GM10847 (cell line): Measurements from ENCODE around the gene ADAMTS16.

Experiments used
- POLR2A ChIP-seq: IDR thresholded peaks from 2 replicates; pipeline ENCODE4 v1.6.1; 2011; ENCODE audit not compliant: insufficient read length; ENCODE audit errors: extremely low read depth

ADAMTS16 gene, protein sequence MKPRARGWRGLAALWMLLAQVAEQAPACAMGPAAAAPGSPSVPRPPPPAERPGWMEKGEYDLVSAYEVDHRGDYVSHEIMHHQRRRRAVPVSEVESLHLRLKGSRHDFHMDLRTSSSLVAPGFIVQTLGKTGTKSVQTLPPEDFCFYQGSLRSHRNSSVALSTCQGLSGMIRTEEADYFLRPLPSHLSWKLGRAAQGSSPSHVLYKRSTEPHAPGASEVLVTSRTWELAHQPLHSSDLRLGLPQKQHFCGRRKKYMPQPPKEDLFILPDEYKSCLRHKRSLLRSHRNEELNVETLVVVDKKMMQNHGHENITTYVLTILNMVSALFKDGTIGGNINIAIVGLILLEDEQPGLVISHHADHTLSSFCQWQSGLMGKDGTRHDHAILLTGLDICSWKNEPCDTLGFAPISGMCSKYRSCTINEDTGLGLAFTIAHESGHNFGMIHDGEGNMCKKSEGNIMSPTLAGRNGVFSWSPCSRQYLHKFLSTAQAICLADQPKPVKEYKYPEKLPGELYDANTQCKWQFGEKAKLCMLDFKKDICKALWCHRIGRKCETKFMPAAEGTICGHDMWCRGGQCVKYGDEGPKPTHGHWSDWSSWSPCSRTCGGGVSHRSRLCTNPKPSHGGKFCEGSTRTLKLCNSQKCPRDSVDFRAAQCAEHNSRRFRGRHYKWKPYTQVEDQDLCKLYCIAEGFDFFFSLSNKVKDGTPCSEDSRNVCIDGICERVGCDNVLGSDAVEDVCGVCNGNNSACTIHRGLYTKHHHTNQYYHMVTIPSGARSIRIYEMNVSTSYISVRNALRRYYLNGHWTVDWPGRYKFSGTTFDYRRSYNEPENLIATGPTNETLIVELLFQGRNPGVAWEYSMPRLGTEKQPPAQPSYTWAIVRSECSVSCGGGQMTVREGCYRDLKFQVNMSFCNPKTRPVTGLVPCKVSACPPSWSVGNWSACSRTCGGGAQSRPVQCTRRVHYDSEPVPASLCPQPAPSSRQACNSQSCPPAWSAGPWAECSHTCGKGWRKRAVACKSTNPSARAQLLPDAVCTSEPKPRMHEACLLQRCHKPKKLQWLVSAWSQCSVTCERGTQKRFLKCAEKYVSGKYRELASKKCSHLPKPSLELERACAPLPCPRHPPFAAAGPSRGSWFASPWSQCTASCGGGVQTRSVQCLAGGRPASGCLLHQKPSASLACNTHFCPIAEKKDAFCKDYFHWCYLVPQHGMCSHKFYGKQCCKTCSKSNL

DNA sequence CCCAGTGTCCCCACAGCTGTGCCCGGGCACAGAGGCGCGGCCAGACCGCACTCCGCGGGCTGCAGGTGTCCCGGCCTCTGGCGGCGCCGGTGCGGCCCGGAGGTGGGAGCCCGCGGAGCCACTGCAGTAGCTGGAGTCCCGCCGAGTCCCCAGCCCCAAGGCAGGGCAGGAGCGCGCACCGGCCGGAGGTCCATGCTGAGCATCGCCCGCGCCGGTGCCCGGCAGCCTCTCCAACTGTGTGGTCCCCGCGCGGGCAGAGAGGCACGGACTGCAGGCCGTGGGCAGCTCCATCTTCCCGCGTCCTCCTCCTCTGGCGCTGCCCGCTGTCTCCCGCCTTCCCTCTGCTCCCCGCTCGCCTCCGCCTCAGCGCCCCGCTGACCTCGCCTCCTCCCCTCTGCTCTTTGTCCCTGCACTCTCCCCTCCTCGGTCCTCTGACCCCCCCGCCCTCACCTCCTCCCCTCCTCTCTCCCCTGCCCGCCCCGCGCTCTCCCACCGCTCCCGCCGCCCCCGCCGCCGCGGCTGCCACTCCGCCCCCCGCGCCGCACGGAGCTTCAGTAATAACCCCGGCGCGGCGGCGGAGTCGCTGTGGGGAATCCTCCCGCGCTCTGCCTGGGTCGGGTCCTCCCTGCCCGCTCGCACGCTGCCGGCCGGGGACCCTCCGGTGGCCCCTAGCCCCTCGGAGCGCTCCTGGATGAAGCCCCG lies at the start of gene ADAMTS16:
Gene ADAMTS16, plus strand, starts transcription at position 554 of the 702 bp plus-strand sequence. Its CDS starts 138 bp downstream, at position 692.
- no peak for TF ChIP-seq POLR2A

DNA sequence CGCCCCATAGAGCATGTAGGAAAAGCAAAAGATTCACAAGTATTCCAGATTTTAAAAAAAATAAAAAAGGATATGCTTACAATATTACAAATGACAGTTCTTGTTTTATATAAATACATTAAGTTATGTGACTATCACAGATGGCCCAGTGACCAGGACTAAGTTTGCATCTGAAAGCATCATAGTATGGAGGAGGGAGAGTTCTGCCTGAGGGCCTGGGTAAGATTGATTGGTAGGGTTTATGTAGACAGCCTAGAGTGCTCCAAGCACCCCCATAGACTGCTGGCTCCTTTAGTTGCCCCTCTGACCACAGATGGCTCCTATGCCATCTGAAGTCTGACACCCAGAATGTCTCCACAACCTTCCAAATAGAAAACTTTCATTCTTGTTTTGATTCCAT lies 48.0 kb upstream of the ADAMTS16 start:
- TF ChIP-seq POLR2A = no peak

DNA sequence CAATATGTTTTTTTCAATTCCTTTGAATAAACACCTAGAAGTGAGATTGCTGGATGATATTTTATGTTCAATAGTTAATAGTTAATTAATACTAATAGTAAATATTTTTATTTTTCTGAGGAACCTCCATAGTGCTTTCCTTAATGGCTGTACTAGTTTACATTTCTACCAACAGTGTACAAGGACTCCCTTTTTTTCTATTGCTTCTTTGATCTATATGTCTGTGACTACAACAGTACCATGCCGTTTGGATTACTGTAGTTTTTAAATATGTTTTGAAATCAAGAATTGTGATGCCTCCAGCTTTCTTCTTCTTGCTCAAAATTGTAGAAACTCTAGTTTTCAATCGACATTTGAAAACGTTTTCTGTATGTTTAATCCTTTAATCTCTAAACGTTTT lies 39.5 kb upstream of the ADAMTS16 start:
- no peak for TF ChIP-seq POLR2A

DNA sequence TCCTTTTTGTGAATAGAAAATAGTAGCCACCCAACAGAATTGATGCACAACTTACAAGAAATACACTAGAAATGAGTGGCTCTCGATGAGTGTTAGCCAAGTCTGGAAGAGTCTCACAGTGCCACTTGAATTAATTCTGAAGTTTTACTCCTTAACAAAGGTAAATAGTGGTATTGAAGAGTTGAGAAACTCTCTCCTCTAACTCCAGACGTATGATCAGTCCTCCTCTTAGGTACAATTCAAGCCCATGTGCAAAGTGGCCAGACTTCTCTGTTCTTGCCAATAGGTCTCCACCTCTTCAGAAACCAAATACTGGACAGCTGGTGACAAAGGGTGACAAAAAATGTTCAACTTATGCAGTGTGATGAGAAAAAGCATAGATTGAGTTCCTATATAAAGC lies 38.5 kb upstream of the ADAMTS16 start:
- TF ChIP-seq POLR2A = no peak

DNA sequence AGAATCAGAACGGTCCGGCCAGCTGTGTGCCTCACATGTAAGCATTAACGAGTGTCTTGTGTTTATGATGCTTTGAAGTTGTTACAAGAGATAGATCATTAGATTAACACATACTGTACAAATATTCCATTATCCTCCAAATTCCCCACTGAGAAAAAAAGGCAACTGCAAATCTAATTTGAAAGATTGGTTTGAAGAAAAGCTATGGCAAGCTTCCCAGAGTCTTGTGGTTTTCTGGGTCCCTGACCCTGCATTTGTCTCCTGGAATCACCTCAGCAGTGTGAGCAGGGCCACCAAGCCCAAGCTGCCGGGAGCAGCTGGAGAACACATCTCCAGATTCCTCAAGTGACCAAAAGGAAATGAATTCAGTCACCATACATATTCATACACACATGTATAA lies 36.9 kb upstream of the ADAMTS16 start:
- no peak for TF ChIP-seq POLR2A

DNA sequence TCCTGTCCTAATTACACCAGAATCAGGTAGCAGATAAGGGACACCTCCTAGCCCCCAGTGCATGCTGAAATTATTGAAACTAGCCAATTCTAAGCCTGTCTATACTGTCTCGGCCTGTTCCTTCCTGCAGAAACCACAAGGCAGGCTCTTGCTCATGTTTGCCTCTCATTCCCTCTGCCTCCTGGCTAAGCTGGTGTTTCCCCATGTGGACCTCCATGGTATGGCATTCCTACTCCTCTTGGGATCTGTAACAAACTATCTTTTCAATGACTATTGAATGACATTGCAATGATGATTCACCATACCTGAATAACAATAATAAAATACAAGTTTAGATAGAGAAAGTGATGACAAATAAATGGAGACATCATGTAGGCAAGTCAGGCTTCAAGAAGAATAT lies 35.6 kb upstream of the ADAMTS16 start:
- TF ChIP-seq POLR2A = no peak

DNA sequence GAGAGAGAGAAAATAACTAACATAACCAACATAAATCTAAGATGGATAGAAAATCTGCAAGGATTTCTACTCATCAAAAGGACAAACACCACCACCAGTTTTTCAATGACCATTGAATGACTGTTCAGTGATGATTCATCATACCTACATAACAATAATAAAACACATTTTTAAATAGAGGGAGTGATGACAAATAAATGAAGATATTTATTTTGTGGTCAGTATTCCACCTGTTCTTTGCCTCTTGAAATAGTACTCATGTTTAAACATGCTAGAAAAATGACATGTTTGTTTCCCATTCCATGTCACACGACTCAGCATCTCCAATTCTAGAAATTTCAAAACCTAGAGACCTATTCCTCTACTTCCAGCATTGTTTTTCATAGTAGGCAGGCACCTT lies 34.6 kb upstream of the ADAMTS16 start:
- TF ChIP-seq POLR2A = no peak

DNA sequence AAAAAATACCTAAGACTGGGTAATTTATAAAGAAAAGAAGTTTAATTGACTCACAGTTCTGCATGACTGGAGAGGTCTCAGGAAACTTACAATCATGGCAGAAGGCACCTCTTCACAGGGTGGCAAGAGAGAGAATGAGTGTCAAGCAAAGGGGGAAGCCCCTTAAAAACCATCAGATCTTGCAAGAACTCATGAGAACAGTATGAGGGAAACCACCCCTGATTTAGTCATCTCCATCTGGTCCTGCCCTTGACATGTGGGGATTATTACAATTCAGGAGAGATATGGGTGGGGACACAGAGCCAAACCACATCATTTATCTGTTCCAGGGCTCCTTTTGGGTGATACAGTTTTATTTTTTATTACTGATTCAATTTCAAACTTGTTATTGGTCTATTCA lies 23.2 kb upstream of the ADAMTS16 start:
- TF ChIP-seq POLR2A = no peak

DNA sequence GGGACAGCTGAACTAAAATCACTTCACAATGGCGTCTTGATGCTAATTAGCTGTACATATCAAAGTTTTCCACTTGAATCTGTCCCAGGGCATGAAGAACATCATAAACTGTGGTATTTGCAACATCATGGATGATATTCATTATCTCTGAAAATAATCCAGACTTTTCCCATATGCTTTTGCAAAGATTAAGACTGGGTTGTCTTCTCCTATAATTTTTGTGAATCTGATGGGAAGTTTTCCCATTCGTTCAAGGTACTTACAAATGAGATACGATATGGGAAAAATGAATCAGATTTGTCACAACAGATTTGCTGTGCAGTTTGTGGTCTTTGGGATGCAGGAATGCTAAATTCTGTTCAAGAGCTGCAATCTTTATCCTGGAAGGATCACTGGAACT lies 17.4 kb upstream of the ADAMTS16 start:
- TF ChIP-seq POLR2A = no peak

DNA sequence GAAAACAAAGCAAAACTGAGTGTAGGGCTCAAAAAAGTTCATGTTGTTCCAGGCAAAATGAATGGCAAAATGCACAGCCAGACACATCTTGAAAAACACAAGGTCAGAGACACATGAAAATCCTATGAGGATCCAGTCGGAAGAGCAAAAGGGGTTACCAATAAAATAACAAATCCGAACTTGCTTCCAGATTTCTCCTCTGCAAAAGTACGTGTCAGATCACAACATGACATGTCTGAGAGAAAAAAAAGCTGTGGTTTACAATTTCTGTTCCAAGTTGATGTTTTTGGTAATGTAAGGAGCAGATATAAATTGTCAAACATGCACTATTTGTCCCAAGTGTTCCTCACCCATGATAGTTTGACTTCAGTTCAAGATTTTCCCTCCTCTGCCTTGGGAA lies 15.9 kb upstream of the ADAMTS16 start:
- no peak for TF ChIP-seq POLR2A

DNA sequence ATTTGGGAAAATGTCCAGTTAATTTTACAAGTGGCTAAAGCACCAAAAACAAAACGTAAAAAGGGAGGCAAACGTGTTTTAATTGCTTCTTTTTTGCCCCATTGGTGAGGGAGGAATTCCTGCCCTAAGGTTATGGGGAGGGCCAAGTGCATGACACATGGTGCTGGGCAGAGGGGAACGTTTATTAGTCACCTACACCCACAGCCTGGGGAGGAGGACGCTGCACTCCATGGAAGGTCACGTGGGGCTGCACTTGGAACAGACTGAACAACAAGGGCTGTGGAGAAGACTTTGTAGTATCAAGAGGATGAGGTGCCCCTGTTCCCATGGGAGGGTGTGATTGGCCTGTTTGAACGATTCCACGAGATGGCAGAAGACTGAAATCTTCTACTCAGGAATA lies 13.7 kb upstream of the ADAMTS16 start:
- no peak for TF ChIP-seq POLR2A

DNA sequence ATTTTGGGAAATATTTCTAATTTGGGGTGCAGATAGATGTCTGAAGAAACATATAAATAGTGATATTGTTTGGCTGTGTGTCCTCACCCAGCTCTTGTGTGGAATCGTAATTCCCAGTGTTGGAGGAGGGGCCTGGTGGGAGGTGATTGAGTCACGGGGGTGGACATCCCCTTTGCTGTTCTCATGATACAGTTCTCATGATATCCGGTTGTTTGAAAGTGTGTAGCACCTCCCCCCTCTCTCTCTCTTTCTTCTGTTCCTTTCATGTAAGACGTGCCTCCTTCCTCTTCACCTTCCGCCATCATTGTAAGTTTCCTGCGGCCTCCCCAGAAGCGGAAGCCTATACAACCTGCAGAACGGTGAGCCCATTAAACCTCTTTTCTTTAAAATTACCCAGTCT lies 11.4 kb upstream of the ADAMTS16 start:
- no peak for TF ChIP-seq POLR2A

DNA sequence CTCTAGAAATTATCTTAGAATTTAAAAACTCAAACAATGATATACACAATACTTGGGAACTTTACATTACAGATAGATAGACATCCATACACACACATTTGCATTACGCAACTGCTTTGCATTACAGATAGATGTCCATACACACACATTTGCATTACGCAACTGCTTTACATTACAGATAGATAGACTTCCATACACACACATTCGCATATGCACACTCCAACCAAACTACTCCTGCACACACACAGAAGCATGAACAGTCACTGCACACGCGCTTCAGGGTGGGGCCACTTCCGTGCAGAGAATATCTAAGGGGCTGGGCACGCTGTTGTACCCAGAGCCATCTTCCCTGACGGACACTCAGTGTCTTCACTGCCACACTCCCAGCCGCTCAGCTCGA lies 7.9 kb upstream of the ADAMTS16 start:
- no peak for TF ChIP-seq POLR2A

DNA sequence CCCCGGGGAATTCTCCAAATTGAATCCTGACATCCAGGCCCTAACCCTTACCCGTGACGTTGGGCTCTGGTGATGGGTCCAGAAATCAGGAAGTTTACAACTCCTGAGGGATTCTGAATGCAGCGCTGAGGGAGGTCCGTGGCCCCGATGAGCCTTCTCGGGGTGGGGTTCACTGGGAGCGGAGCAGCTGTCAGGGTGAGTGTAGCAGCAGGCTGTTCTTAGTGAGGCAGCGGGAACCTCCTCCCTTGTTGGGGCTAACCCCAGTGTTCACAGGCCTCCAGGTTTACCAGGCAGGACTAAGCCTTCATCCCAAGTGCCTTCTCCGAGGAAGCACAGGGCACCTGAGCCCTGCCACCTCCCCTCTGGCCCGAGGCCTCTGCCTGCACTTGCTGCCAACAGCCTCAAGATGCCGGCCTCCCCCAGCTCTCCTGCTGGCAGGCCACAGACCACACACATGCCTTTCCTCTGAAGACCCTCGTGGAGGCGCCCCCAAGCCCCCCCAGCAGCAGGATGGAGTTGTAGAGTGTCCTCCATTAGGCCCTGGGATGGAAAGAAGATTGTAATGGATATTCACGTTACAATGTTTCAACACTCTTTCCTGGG lies 7.3 kb upstream of the ADAMTS16 start:
- TF ChIP-seq POLR2A = no peak
